HG02884 (cell line): ENCODE measurements around the gene SHOC1.
"Not testable (repeated sequence)": the region's sequence is repeated elsewhere in the genome, so short reads cannot be mapped to it uniquely, and the experiment has no call there.

ENCODE experiments used
- ATAC-seq: cut with Tn5 transposase; IDR thresholded peaks from one replicate; pipeline ENCODE4 v1.9.1; 2021; ENCODE audit warnings: mild to moderate bottlenecking, moderate library complexity; ENCODE audit not compliant: unreplicated experiment

The SHOC1 gene

GRCh38 chr9:111805830-111806241, 11.1 kb upstream of the SHOC1 start:
- ATAC-seq: no peak

- no peak for ATAC-seq
Observed at GRCh38 chr9:111805262-111805661, 10.5 kb upstream of the SHOC1 start.

- ATAC-seq: no peak
Observed at GRCh38 chr9:111804636-111805035, 9.9 kb upstream of the SHOC1 start.

GRCh38 chr9:111803924-111804323, 9.2 kb upstream of the SHOC1 start:
- ATAC-seq: no peak

GRCh38 chr9:111799915-111800526, 5.3 kb upstream of the SHOC1 start:
- ATAC-seq: no peak

GRCh38 chr9:111799506-111799905, 4.8 kb upstream of the SHOC1 start:
- ATAC-seq: no peak

- no peak for ATAC-seq
Observed at GRCh38 chr9:111798786-111799185, 4.0 kb upstream of the SHOC1 start.

GRCh38 chr9:111795557-111795839, 761 bp upstream of the SHOC1 start:
- ATAC-seq: no peak

GRCh38 chr9:111791821-111792220, 2.9 kb downstream of the SHOC1 start:
- ATAC-seq: not testable (repeated sequence)

- no peak for ATAC-seq
Observed at GRCh38 chr9:111789881-111790280, 4.9 kb downstream of the SHOC1 start.

- no peak for ATAC-seq
Observed at GRCh38 chr9:111783857-111784256, 10.9 kb downstream of the SHOC1 start.

GRCh38 chr9:111783424-111783823, 11.3 kb downstream of the SHOC1 start:
- ATAC-seq: no peak

GRCh38 chr9:111766066-111766465, 28.7 kb downstream of the SHOC1 start:
- no peak for ATAC-seq

GRCh38 chr9:111762556-111762955, 32.2 kb downstream of the SHOC1 start:
- no peak for ATAC-seq

- ATAC-seq: no peak
Observed at GRCh38 chr9:111759762-111760639, 34.7 kb downstream of the SHOC1 start.

GRCh38 chr9:111754800-111755199, 39.9 kb downstream of the SHOC1 start:
- no peak for ATAC-seq

- no peak for ATAC-seq
Observed at GRCh38 chr9:111752455-111752854, 42.3 kb downstream of the SHOC1 start.
